Pancreas (tissue), 10 donors: ENCODE data around the gene SEMA4D. TPM values are rescaled to one million over a fixed set of nuclear protein-coding genes. Genes with fewer than 3 reads are reported as not detected.

ENCODE experiments used
- ATAC-seq, 4 donors: fragments of 200-7000 bp; cut with Tn5 transposase; one replicate each; pipeline versions ENCODE4 v1.8.0 to v1.9.1; 2020; ENCODE audit warnings: mild to moderate bottlenecking in 4 of 4, moderate library complexity in 4 of 4
- DNase-seq, 6 donors: peaks; one replicate each; pipeline ENCODE4 v3.0.0-alpha.2; 2020
- FAIRE-seq: peaks from 2 replicates; lab custom pipeline; 2012; peaks lifted over from hg19 to GRCh38; lab: Jason Lieb, UNC
- H3K27ac ChIP-seq, 4 donors: fragments of 200-600 bp; sonication (generic); 1 replicate in 3 of 4; 2 replicates in 1 of 4; pipeline versions ENCODE4 v1.5.0 to v1.8.0; 2020
- H3K27me3 ChIP-seq, 4 donors: fragments of 200-600 bp; one replicate each; pipeline ENCODE4 v1.8.0; 2021
- H3K36me3 ChIP-seq, 3 donors: fragments of 200-600 bp; sonication (generic) in 1 of 3; one replicate each; pipeline versions ENCODE4 v1.5.0 to v1.8.0; 2020 to 2021
- H3K4me1 ChIP-seq, 3 donors: fragments of 200-600 bp; one replicate each; pipeline ENCODE4 v1.8.0; 2021
- H3K4me3 ChIP-seq, 4 donors: fragments of 200-600 bp; sonication (generic) in 2 of 4; one replicate each; pipeline versions ENCODE4 v1.5.0 to v1.8.0; 2020 to 2021
- H3K9me3 ChIP-seq, 4 donors: fragments of 200-600 bp; one replicate each; pipeline ENCODE4 v1.8.0; 2021
- WGBS, 2 donors: extraction: QIAGEN DNeasy Blood & Tissue Kit; methylation state at CpG; one replicate each; pipeline ENCODE4 v1.1.7; 2013; 5-methylcytosine and 5-hydroxymethylcytosine counted together
- intact Hi-C, 3 donors: fragments of 100-400 bp; cut with DNase I; formaldehyde crosslinking; loops; one replicate each; pipeline versions ENCODE4 v1.11.1 to v1.14.2; 2022
- polyA plus RNA-seq, 2 donors: library from polyadenylated mRNA; stranded (reverse); fragments of 200-250 nt; gene quantifications; one replicate each; pipeline ENCODE4 v1.2.3, GENCODE V29; 2013
- total RNA-seq, 6 donors: library from RNA; stranded (reverse); fragmentation: NEBNext Ultra II Directional in 4 of 6; extraction: Animal tissue kit (Norgen Biotek cat#: 25700) in 4 of 6; gene quantifications; one replicate each; pipeline versions ENCODE4 v1.2.1 to v1.2.4, GENCODE V29; 2021 to 2023
- TF ChIP-seq, protein P1 (sequence below), 4 donors: fragments of 200-600 bp; sonication (generic) in 3 of 4; IDR thresholded peaks; one replicate each; pipeline versions ENCODE4 v1.5.0 to v1.8.0; 2021; ENCODE audit warnings: antibody characterized with exemption in 4 of 4
- donor health status: healthy with polysubstance abuse.
- donor health status: DM: no; HTN: no; CAD: no; lungs with moderate emphysema.
- donor health status: DM: no; HTN: no; CAD: no.
- donor health status: control.
- donor health status: control.
- donor health status: Bipolar disorder and iron deficiency.
- donor health status: DM: yes; HTN: yes; CAD: no.
- donor health status: DM: no; HTN: no; CAD: no.
- donor health status: DM: no; HTN: no; CAD: no.
- donor health status: DM: yes; HTN: yes; CAD: no.

SEMA4D gene
- total and polyA plus RNA-seq, 8 donors, result 7.1 to 29.7 (median 12.9) TPM

DNA sequence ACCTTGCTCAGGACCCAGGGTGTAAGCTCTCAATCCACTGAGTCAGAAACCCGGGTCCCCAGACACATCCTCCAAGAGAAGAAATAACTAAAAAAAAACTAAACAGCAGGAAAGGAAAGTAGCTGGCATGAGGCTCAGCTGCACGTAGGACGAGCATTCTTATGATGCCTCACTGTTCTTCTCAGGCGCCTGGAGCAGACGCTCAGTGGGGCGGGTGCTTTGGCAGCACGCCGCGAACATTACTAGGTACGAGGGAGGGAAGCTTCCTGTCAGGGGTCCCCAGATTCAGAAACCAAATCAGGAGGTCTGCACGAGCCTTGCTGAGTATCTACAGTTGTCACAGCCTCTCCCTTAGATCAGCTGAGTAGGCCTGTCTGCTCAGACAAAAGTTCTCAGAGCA lies 93.8 kb downstream of the SEMA4D start:
- no peak for DNase-seq
- intact Hi-C loops, result loop anchor here in 1 of 3 donors (10.0 kb wide), 1 partner anchor 141 kb away; no protein-coding TSS in a partner anchor
- H3K9me3 ChIP-seq, result no peaks in the 10 kb centered on the region
- FAIRE-seq, result no peak
- H3K4me1 ChIP-seq, result no peaks in the 10 kb centered on the region
- peaks cover 0 to 12% (median 0%) of the 10 kb centered on the region in 3 donors for H3K36me3 ChIP-seq
- 95 to 97% methylated on average over 11 of the region's 11 CpGs for WGBS, 2 donors
- TF ChIP-seq, protein P1, sequence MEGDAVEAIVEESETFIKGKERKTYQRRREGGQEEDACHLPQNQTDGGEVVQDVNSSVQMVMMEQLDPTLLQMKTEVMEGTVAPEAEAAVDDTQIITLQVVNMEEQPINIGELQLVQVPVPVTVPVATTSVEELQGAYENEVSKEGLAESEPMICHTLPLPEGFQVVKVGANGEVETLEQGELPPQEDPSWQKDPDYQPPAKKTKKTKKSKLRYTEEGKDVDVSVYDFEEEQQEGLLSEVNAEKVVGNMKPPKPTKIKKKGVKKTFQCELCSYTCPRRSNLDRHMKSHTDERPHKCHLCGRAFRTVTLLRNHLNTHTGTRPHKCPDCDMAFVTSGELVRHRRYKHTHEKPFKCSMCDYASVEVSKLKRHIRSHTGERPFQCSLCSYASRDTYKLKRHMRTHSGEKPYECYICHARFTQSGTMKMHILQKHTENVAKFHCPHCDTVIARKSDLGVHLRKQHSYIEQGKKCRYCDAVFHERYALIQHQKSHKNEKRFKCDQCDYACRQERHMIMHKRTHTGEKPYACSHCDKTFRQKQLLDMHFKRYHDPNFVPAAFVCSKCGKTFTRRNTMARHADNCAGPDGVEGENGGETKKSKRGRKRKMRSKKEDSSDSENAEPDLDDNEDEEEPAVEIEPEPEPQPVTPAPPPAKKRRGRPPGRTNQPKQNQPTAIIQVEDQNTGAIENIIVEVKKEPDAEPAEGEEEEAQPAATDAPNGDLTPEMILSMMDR (IDR thresholded peaks at IDR 0.05), result no peak
- no peak overlapping the region for H3K4me3 ChIP-seq
- no peaks in the 10 kb centered on the region for H3K27me3 ChIP-seq
- H3K27ac ChIP-seq, result no peak overlapping the region
- no peak for ATAC-seq

DNA sequence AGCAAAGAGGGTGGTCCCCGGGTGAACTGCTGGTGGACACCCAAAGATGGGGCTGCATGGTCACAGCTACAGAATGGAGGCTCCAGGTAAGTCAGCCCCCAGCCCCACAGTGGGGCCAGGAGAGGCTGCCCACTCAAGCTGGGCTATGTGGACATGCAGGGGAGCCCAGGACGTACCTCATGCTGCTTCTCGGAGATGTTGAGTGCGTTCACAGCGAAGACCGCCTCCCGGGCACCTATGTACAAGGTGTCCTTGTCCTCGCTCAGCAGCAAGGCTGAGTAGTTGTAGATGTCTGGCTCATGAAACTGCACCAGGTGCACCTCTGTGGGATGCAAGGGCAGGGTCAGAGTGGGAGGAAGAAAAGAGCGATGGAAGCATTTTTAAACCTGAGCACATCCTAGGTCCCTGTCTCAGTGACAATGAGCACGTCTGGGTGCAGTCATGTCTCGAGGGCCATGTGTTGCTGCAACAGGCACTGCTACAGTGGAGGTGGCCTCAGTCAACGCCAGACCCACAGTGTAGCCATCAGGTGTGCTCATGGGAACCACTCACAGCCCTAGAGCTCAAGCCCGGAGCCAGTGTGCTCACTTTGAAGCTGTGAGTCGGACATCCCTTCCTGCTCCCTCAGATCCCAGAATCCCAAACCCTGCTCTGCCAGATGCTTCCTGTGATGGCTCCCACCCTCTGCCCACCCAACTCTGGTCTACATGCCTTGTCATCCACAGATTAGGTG lies 95.1 kb downstream of the SEMA4D start:
- Histone ChIP-seq H3K27ac (no peak overlapping the region), H3K27me3 (no peaks in the 10 kb centered on the region), H3K9me3 (no peaks in the 10 kb centered on the region), H3K4me1 (no peaks in the 10 kb centered on the region), H3K4me3 (no peak overlapping the region), H3K36me3 (peaks cover 0 to 12% (median 0%) of the 10 kb centered on the region in 3 donors)
- DNase-seq (no peak), FAIRE-seq (no peak), ATAC-seq (no peak)
- 92 to 95% methylated on average over 14 of the region's 14 CpGs for WGBS, 2 donors
- intact Hi-C loops, result loop anchor here in 1 of 3 donors (10.0 kb wide), 1 partner anchor 142 kb away; no protein-coding TSS in a partner anchor
- TF ChIP-seq, protein P1 (IDR thresholded peaks at IDR 0.05), result no peak

DNA sequence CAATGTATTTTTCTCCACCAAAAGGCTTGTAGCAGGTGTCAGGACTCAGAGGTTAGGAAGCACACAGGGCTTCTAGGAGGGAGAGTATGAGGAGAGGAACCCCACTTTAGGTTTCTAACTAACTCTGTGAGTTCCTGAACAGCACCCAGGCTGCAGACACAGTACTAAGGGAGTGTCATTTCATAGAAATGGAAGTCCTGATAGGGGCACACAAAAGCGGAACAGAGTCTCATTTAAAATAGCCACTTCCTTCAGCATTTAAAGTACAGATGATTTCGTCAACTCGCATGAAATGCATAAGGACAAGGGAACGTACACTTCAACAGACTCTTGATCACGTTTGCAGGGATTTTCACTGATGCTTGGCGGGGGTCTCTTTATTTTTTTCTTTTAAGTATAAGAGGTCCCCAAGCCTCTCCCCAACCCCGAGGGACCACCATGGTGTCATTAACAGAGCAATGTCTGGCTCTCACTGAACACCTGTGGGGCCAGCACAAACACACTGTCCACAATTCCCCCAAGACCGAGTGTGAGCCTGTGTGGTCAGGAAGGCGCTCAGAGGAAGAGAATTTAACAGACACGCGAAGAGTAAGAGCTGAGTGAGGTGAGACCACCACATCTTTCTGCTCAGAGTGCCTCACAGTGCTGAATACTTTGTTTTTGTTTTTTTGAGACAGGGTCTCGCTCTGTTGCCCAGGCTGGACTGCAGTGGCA lies 97.4 kb downstream of the SEMA4D start:
- no peaks in the 10 kb centered on the region for H3K27me3 ChIP-seq
- H3K4me3 ChIP-seq, result no peak overlapping the region
- TF ChIP-seq, protein P1 (IDR thresholded peaks at IDR 0.05), result no peak
- intact Hi-C loops, result loop anchor here in 1 of 3 donors (10.0 kb wide), 1 partner anchor 144 kb away; no protein-coding TSS in a partner anchor
- ATAC-seq, result peak in 3 of 4 donors; percentile 14 to 80 (median 60)
- no peaks in the 10 kb centered on the region for H3K9me3 ChIP-seq
- WGBS, 2 donors, result 88 to 93% methylated on average over 12 of the region's 12 CpGs
- peaks cover 0 to 18% (median 0%) of the 10 kb centered on the region in 3 donors for H3K36me3 ChIP-seq
- DNase-seq, result no peak
- H3K4me1 ChIP-seq, result no peaks in the 10 kb centered on the region
- H3K27ac ChIP-seq, result no peak overlapping the region
- FAIRE-seq, result no peak

DNA sequence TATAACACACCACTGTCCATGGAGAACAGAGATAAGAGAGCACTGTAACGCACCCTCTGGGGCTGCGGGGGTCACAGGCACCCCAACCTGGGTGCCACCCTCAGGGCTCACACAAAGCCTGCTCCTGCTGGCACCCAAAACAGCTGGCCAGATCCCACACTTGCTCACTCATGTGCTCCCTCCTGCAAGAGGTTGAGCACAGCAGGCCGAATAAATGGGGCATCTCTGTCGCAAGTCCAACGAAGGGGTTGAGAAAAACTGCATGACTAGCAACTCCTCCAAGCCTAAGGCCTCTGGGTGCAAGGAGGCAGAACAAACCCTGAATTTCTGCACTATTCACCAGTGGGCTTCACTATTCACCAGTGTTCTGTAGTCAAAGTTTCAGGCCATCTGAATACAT lies 99.3 kb downstream of the SEMA4D start:
- no peak for ATAC-seq
- Histone ChIP-seq H3K9me3 (no peaks in the 10 kb centered on the region), H3K4me1 (no peaks in the 10 kb centered on the region), H3K27me3 (no peaks in the 10 kb centered on the region), H3K36me3 (peaks cover 0 to 18% (median 0%) of the 10 kb centered on the region in 3 donors), H3K4me3 (no peak overlapping the region), H3K27ac (no peak overlapping the region)
- TF ChIP-seq, protein P1 (IDR thresholded peaks at IDR 0.05), result no peak
- DNase-seq, result no peak
- FAIRE-seq, result no peak
- 90 to 92% methylated on average over 5 of the region's 5 CpGs for WGBS, 2 donors
- intact Hi-C loops, result no loop called here
